SK-N-SH (cell line): Measurements from ENCODE around the gene HSF4.

ENCODE experiments used
- CHD2 ChIP-seq: fragments of 150-350 bp; IDR thresholded peaks from 2 replicates; pipeline ENCODE4 v1.6.1; 2018; ENCODE audit warnings: low read length; ENCODE audit not compliant: partially characterized antibody
- EP300 ChIP-seq, 2 experiments: IDR thresholded peaks; 2 replicates each; pipeline versions ENCODE4 v1.4.0 to v1.6.1; 2012; ENCODE audit warnings: borderline replicate concordance in 1 of 2, low read depth in 1 of 2, low read length in 1 of 2
- EZH2phosphoT487 ChIP-seq: fragments of 200-600 bp; sonication (generic); IDR thresholded peaks from 2 replicates; pipeline ENCODE4 v1.6.1; 2017; ENCODE audit warnings: low read depth, mixed run types, mild to moderate bottlenecking, antibody characterized with exemption, moderate library complexity, borderline replicate concordance
- GABPA ChIP-seq: IDR thresholded peaks from 2 replicates; pipeline ENCODE4 v1.4.0; 2012; ENCODE audit warnings: low read depth, mild to moderate bottlenecking
- GATA2 ChIP-seq: sonication (generic); formaldehyde crosslinking; IDR thresholded peaks from 2 replicates; pipeline ENCODE4 v1.5.0; 2020; ENCODE audit warnings: mild to moderate bottlenecking, missing genetic modification reagents
- RAD21 ChIP-seq: IDR thresholded peaks from 2 replicates; pipeline ENCODE4 v1.6.1; 2012; ENCODE audit warnings: mild to moderate bottlenecking, low read length
- SIN3A ChIP-seq: IDR thresholded peaks from 2 replicates; pipeline ENCODE4 v1.6.1; 2012; ENCODE audit warnings: low read depth, mild to moderate bottlenecking, low read length, moderate library complexity, borderline replicate concordance
- SMC3 ChIP-seq: IDR thresholded peaks from 2 replicates; pipeline ENCODE4 v1.6.1; 2012; ENCODE audit warnings: low read depth, low read length, improper control_type of control experiment
- TAF1 ChIP-seq: IDR thresholded peaks from 2 replicates; pipeline ENCODE4 v1.6.1; 2012; ENCODE audit warnings: low read depth, mild to moderate bottlenecking, low read length, moderate library complexity, borderline replicate concordance
- TF ChIP-seq, protein P1 (sequence below): fragments of 200-600 bp; sonication (generic); IDR thresholded peaks from 2 replicates; pipeline ENCODE4 v1.6.1; 2017; ENCODE audit warnings: antibody characterized with exemption, mild to moderate bottlenecking, moderate library complexity
- TF ChIP-seq, protein P2 (sequence below): IDR thresholded peaks from 2 replicates; pipeline ENCODE4 v1.6.1; 2012; ENCODE audit warnings: mild to moderate bottlenecking, low read depth, low read length, moderate library complexity
- TF ChIP-seq, protein P3 (sequence below): IDR thresholded peaks from 2 replicates; pipeline ENCODE4; 2012
- TF ChIP-seq, protein P4 (sequence below): IDR thresholded peaks from 2 replicates; pipeline ENCODE4 v1.4.0; 2012; ENCODE audit warnings: low read depth

DNA sequence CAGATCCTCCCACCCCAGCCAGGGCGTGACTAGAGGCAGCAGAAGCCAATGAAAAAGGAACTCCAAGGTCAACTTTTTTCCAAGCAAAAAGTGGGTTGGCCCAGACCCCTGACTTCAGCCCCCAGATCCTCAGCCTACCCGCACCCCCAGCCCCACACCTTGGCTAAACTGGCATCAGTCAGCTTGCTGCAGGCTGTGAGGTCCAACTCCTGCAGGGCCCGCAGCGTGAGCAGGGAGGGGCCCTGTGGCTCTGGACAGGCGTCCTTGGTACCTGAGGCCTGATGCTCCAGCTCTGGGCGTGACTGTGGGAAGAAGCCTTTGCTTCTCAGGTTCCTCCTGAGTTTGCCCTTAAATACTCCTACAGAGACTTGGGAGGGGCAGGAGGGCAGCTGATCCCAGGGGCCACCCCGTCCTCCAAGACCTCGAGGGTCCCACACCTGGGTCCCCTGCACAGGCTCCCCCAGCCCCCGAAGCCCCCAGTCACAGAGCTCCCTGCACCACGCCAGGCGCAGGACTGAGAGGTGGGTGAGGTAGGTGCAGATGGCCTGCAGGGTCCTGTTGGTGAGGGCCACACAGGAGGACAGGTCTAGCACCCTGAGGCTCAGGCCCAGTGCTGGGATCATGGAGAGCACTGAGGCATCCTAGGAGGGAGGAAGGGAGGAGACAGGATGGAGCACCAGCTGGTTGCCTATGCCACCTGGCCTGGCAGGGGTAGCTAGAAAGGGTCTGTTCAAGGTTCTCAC lies 43.8 kb downstream of the HSF4 start:
- TF ChIP-seq, protein P1, sequence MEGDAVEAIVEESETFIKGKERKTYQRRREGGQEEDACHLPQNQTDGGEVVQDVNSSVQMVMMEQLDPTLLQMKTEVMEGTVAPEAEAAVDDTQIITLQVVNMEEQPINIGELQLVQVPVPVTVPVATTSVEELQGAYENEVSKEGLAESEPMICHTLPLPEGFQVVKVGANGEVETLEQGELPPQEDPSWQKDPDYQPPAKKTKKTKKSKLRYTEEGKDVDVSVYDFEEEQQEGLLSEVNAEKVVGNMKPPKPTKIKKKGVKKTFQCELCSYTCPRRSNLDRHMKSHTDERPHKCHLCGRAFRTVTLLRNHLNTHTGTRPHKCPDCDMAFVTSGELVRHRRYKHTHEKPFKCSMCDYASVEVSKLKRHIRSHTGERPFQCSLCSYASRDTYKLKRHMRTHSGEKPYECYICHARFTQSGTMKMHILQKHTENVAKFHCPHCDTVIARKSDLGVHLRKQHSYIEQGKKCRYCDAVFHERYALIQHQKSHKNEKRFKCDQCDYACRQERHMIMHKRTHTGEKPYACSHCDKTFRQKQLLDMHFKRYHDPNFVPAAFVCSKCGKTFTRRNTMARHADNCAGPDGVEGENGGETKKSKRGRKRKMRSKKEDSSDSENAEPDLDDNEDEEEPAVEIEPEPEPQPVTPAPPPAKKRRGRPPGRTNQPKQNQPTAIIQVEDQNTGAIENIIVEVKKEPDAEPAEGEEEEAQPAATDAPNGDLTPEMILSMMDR = no peak
- TF ChIP-seq CHD2 (no peak), RAD21 (no peak), SIN3A (no peak), GATA2 (CRISPR knock-in tag) (no peak), GABPA (no peak), EP300 (IDR thresholded peaks at IDR 0.05; ENCODE audit: borderline replicate concordance in 1 of 2, low read depth in 1 of 2, low read length in 1 of 2) (no peak), EZH2phosphoT487 (no peak), TAF1 (no peak), SMC3 (no peak)
- TF ChIP-seq, protein P2, sequence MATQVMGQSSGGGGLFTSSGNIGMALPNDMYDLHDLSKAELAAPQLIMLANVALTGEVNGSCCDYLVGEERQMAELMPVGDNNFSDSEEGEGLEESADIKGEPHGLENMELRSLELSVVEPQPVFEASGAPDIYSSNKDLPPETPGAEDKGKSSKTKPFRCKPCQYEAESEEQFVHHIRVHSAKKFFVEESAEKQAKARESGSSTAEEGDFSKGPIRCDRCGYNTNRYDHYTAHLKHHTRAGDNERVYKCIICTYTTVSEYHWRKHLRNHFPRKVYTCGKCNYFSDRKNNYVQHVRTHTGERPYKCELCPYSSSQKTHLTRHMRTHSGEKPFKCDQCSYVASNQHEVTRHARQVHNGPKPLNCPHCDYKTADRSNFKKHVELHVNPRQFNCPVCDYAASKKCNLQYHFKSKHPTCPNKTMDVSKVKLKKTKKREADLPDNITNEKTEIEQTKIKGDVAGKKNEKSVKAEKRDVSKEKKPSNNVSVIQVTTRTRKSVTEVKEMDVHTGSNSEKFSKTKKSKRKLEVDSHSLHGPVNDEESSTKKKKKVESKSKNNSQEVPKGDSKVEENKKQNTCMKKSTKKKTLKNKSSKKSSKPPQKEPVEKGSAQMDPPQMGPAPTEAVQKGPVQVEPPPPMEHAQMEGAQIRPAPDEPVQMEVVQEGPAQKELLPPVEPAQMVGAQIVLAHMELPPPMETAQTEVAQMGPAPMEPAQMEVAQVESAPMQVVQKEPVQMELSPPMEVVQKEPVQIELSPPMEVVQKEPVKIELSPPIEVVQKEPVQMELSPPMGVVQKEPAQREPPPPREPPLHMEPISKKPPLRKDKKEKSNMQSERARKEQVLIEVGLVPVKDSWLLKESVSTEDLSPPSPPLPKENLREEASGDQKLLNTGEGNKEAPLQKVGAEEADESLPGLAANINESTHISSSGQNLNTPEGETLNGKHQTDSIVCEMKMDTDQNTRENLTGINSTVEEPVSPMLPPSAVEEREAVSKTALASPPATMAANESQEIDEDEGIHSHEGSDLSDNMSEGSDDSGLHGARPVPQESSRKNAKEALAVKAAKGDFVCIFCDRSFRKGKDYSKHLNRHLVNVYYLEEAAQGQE = no peak
- TF ChIP-seq, protein P3, sequence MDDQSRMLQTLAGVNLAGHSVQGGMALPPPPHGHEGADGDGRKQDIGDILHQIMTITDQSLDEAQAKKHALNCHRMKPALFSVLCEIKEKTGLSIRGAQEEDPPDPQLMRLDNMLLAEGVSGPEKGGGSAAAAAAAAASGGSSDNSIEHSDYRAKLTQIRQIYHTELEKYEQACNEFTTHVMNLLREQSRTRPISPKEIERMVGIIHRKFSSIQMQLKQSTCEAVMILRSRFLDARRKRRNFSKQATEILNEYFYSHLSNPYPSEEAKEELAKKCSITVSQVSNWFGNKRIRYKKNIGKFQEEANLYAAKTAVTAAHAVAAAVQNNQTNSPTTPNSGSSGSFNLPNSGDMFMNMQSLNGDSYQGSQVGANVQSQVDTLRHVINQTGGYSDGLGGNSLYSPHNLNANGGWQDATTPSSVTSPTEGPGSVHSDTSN = no peak
- TF ChIP-seq, protein P4, sequence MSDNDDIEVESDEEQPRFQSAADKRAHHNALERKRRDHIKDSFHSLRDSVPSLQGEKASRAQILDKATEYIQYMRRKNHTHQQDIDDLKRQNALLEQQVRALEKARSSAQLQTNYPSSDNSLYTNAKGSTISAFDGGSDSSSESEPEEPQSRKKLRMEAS = no peak
